Thoracic aorta (tissue), 2 donors: ENCODE results near the gene PCDHB14. TPM values are rescaled to one million over a fixed set of nuclear protein-coding genes. Genes with fewer than 3 reads are reported as not detected.
A peak's percentile ranks its signal among the peaks of the same experiment; 100 is the strongest.

Experiments
- ATAC-seq: fragments of 150-250 bp; one replicate; pipeline ENCODE4 v1.8.0; 2017; ENCODE audit warnings: low read depth; ENCODE audit not compliant: insufficient number of reproducible peaks, low FRiP score
- DNase-seq: peaks from one replicate; pipeline ENCODE4 v3.0.0-alpha.2; 2020; ENCODE audit warnings: low spot score
- H3K27ac ChIP-seq, 2 donors: fragments of 200-600 bp; sonication (generic); 1 replicate in 1 of 2; 2 replicates in 1 of 2; pipeline ENCODE4 v1.5.1; 2016; ENCODE audit warnings: mild to moderate bottlenecking in 2 of 2, moderate library complexity in 2 of 2
- H3K27me3 ChIP-seq: fragments of 200-600 bp; sonication (generic); replicated peaks from 2 replicates; pipeline ENCODE4 v1.6.0; 2016; ENCODE audit warnings: mild to moderate bottlenecking; ENCODE audit not compliant: insufficient read depth
- H3K36me3 ChIP-seq: fragments of 200-600 bp; sonication (generic); one replicate; pipeline ENCODE4 v1.5.1; 2016
- H3K4me1 ChIP-seq, 2 donors: fragments of 200-600 bp; sonication (generic); 1 replicate in 1 of 2; 2 replicates in 1 of 2; pipeline versions ENCODE4 v1.5.1 to v1.6.0; 2016; ENCODE audit warnings: low read depth in 2 of 2, mild to moderate bottlenecking in 1 of 2; ENCODE audit not compliant: control insufficient read depth in 1 of 2
- H3K4me3 ChIP-seq: fragments of 200-600 bp; sonication (generic); 2 replicates; pipeline ENCODE4 v1.5.1; 2016; ENCODE audit warnings: mild to moderate bottlenecking
- H3K9me3 ChIP-seq: fragments of 200-600 bp; sonication (generic); 2 replicates; pipeline ENCODE4 v1.5.1; 2016
- CTCF ChIP-seq: fragments of 200-600 bp; sonication (generic); IDR thresholded peaks from one replicate; pipeline ENCODE4 v1.5.1; 2019; ENCODE audit warnings: antibody characterized with exemption
- total RNA-seq, 2 donors: library from RNA; depleted of rRNA; stranded (reverse); fragments of >200 nt; gene quantifications; one replicate each; pipeline versions ENCODE4 v1.1.0 to v1.2.3, GENCODE V29; 2016

Gene PCDHB14
- total RNA-seq, 2 donors from 2014 or later, result 10.2 to 14.6 TPM

DNA sequence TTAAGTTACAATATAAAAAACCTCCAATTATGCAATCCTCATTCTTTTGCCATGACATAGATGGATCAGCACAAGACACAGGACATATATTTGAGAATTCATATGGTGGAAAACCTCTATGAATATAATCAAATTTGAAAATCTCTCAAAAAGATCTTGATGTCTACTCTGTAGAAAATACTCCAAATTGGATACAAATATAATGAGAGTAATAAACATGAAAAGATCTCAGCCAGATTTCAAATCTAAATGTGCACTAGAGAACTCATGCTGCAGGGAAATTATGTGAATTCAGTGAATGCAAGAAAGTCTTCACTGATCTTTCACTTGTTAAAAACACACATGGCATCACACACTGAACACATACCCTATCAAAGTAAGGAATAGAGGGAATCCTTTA is 35.8 kb downstream of the PCDHB14 start:
- DNase-seq, result no peak
- peaks cover 100% of the 10 kb centered on the region for H3K9me3 ChIP-seq
- TF ChIP-seq CTCF, result no peak
- H3K4me1 ChIP-seq, result no peaks in the 10 kb centered on the region
- H3K36me3 ChIP-seq, result peaks cover 8% of the 10 kb centered on the region
- no peak for ATAC-seq
- no peaks in the 10 kb centered on the region for H3K27me3 ChIP-seq
- no peak overlapping the region for H3K27ac ChIP-seq
- no peak overlapping the region for H3K4me3 ChIP-seq

DNA sequence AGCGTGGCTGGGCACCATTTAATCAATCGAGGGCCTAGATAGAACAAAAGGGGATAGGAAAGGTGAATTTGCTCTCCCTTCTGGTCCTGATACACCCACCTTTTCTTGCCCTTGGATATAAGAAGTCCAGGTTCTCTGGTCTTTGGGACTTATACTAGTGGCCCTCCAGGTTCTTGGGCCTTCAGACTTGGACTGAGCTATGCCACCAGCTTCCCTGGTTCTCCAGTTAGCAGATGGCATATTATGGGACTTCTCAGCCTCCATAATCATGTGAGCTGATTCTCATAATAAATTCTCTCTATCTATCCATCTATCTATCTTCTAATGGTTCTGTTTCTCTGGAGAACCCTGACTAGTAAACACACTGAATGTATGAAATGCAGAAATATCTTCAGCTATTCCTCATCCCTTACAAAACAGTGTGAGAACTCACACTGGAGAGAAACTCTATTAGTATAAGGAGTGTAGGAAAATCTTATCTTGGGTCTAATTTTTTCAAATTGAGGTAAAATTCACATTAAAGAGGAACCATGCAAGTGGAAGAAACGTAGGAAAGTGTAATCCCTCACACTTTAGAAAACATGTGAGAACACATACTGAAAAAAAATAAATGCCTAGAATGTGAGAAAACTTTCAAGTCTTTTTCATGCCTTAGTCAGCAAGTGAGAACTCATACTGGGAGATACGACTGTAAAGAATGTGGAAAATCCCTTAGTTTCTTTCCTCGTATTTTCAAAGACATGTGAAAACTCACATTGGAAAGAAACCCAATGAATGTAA is 37.5 kb downstream of the PCDHB14 start:
- DNase-seq (no peak), ATAC-seq (no peak)
- Histone ChIP-seq H3K4me3 (peak overlapping the region; percentile 19), H3K27ac (no peak overlapping the region), H3K4me1 (no peaks in the 10 kb centered on the region), H3K9me3 (peaks cover 100% of the 10 kb centered on the region), H3K27me3 (no peaks in the 10 kb centered on the region), H3K36me3 (peaks cover 8% of the 10 kb centered on the region)
- TF ChIP-seq CTCF, result no peak

DNA sequence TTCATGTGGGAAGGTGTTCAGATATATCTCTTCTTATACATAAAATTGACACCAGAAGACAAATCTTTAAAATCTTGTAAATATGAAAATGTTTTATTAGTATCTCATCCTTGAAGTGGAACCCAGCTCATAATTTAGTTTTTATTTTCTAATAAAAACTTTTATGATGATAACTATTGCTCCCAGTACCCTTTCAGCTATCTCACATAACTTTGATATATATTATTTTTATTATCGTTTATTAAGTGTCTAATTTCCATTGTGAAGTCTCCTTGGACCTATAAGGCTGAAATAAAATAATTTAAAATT is 38.0 kb downstream of the PCDHB14 start:
- TF ChIP-seq CTCF, result no peak
- H3K36me3 ChIP-seq, result peaks cover 8% of the 10 kb centered on the region
- H3K4me1 ChIP-seq, result no peaks in the 10 kb centered on the region
- H3K9me3 ChIP-seq, result peaks cover 100% of the 10 kb centered on the region
- H3K27ac ChIP-seq, result no peak overlapping the region
- H3K27me3 ChIP-seq, result no peaks in the 10 kb centered on the region
- DNase-seq, result no peak
- ATAC-seq, result no peak
- H3K4me3 ChIP-seq, result no peak overlapping the region

GRCh38 chr5:141269195-141269594 is 46.1 kb downstream of the PCDHB14 start:
- Histone ChIP-seq H3K4me1 (no peaks in the 10 kb centered on the region), H3K36me3 (no peaks in the 10 kb centered on the region), H3K27me3 (no peaks in the 10 kb centered on the region), H3K9me3 (peaks cover 97% of the 10 kb centered on the region), H3K27ac (no peak overlapping the region), H3K4me3 (no peak overlapping the region)
- DNase-seq (no peak), ATAC-seq (no peak)
- no peak for TF ChIP-seq CTCF

DNA sequence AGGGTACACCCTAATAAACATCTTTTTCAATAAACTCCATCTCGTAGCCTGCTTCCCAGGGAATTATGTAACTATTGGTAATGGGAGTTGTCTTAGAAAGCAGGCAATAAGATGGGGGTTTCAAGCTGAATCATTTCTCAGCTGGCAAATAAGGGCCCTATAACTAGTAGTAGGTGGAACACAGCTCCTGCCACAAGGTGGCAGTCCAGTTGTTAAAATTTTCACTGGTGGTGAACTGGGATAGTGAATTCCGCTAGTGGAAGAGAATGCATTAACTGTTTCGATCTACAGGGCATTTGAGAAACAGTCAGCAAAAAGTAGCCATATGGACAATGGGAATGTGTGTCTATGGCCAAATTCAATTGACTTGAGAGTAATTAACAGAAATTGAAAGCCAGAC is 49.8 kb downstream of the PCDHB14 start:
- DNase-seq (no peak), ATAC-seq (no peak)
- Histone ChIP-seq H3K4me1 (no peaks in the 10 kb centered on the region), H3K27me3 (no peaks in the 10 kb centered on the region), H3K9me3 (peaks cover 92% of the 10 kb centered on the region), H3K36me3 (no peaks in the 10 kb centered on the region), H3K4me3 (no peak overlapping the region), H3K27ac (no peak overlapping the region)
- no peak for TF ChIP-seq CTCF

Other genes starting within 250 kb of the PCDHB14 start
- not detected for gene PCDHB1, start 172.0 kb upstream of the PCDHB14 start, total RNA-seq
- 1 to 10 TPM; 2.3 to 4.6 TPM for gene PCDHB2, start 128.7 kb upstream of the PCDHB14 start, total RNA-seq
- 1 to 10 TPM; 2.3 to 3.7 TPM for gene PCDHB3, start 122.9 kb upstream of the PCDHB14 start, total RNA-seq
- gene PCDHB4, start 101.5 kb upstream of the PCDHB14 start, total RNA-seq, result 10 to 100 TPM in 1 of 2 donors, 1 to 10 TPM in 1; 2.8 to 14.5 TPM
- 10 to 100 TPM in 1 of 2 donors, 1 to 10 TPM in 1; 4.8 to 11.0 TPM for gene PCDHB5, start 88.1 kb upstream of the PCDHB14 start, total RNA-seq
- gene PCDHB6, start 73.3 kb upstream of the PCDHB14 start, total RNA-seq, result 1 to 10 TPM; 3.2 to 3.8 TPM
- gene PCDHB7, start 50.7 kb upstream of the PCDHB14 start, total RNA-seq, result 1 to 10 TPM; 4.2 to 7.1 TPM
- gene PCDHB8, start 45.6 kb upstream of the PCDHB14 start, total RNA-seq, result 1 to 10 TPM in 1 of 2 donors, under 1 TPM in 1; 0.95 to 1.7 TPM
- gene PCDHB16, start 41.0 kb upstream of the PCDHB14 start, total RNA-seq, result 10 to 100 TPM in 1 of 2 donors, 1 to 10 TPM in 1; 9.1 to 11.6 TPM
- gene PCDHB9, start 36.2 kb upstream of the PCDHB14 start, total RNA-seq, result 1 to 10 TPM; 4.2 to 9.6 TPM
- 1 to 10 TPM; 6.1 to 9.1 TPM for gene PCDHB10, start 31.0 kb upstream of the PCDHB14 start, total RNA-seq
- gene PCDHB11, start 23.7 kb upstream of the PCDHB14 start, total RNA-seq, result 10 to 100 TPM in 1 of 2 donors, 1 to 10 TPM in 1; 6.0 to 10.6 TPM
- 1 to 10 TPM; 7.3 to 7.4 TPM for gene PCDHB12, start 14.6 kb upstream of the PCDHB14 start, total RNA-seq
- gene PCDHB13, start 9.4 kb upstream of the PCDHB14 start, total RNA-seq, result 10 to 100 TPM in 1 of 2 donors, 1 to 10 TPM in 1; 8.0 to 16.1 TPM
- gene PCDHB15, start 22.1 kb downstream of the PCDHB14 start, total RNA-seq, result 10 to 100 TPM in 1 of 2 donors, 1 to 10 TPM in 1; 6.1 to 10.7 TPM
- gene SLC25A2, start 80.7 kb downstream of the PCDHB14 start, total RNA-seq, result 1 to 10 TPM; 2.0 to 3.5 TPM
- 10 to 100 TPM; 35.9 to 56.1 TPM for gene TAF7, start 97.4 kb downstream of the PCDHB14 start, total RNA-seq
- 1 to 10 TPM in 1 of 2 donors, under 1 TPM in 1; 0.41 to 2.8 TPM for gene PCDHGA1, start 107.2 kb downstream of the PCDHB14 start, total RNA-seq
- 10 to 100 TPM in 1 of 2 donors, 1 to 10 TPM in 1; 8.5 to 13.8 TPM for gene PCDHGA2, start 115.4 kb downstream of the PCDHB14 start, total RNA-seq
- gene PCDHGA3, start 120.5 kb downstream of the PCDHB14 start, total RNA-seq, result 1 to 10 TPM; 5.3 to 9.1 TPM
- gene PCDHGB1, start 126.8 kb downstream of the PCDHB14 start, total RNA-seq, result 10 to 100 TPM in 1 of 2 donors, 1 to 10 TPM in 1; 6.8 to 11.4 TPM
- 10 to 100 TPM; 11.4 TPM for gene PCDHGA4, start 131.7 kb downstream of the PCDHB14 start, total RNA-seq
- 10 to 100 TPM in 1 of 2 donors, 1 to 10 TPM in 1; 9.7 to 13.4 TPM for gene PCDHGB2, start 136.7 kb downstream of the PCDHB14 start, total RNA-seq
- 10 to 100 TPM in 1 of 2 donors, 1 to 10 TPM in 1; 9.5 to 12.5 TPM for gene PCDHGA5, start 140.8 kb downstream of the PCDHB14 start, total RNA-seq
- gene PCDHGB3, start 146.9 kb downstream of the PCDHB14 start, total RNA-seq, result 10 to 100 TPM; 11.2 to 15.4 TPM
- 10 to 100 TPM; 12.0 to 13.1 TPM for gene PCDHGA6, start 150.5 kb downstream of the PCDHB14 start, total RNA-seq
- gene PCDHGA7, start 159.4 kb downstream of the PCDHB14 start, total RNA-seq, result 10 to 100 TPM; 11.9 to 12.2 TPM
- gene PCDHGB4, start 164.4 kb downstream of the PCDHB14 start, total RNA-seq, result 10 to 100 TPM; 11.6 to 18.1 TPM
- gene PCDHGA8, start 169.3 kb downstream of the PCDHB14 start, total RNA-seq, result 10 to 100 TPM in 1 of 2 donors, 1 to 10 TPM in 1; 7.5 to 13.9 TPM
- 10 to 100 TPM; 20.8 to 26.3 TPM for gene PCDHGB5, start 174.6 kb downstream of the PCDHB14 start, total RNA-seq
- 10 to 100 TPM; 12.0 to 18.6 TPM for gene PCDHGA9, start 179.4 kb downstream of the PCDHB14 start, total RNA-seq
- gene PCDHGB6, start 184.7 kb downstream of the PCDHB14 start, total RNA-seq, result 10 to 100 TPM in 1 of 2 donors, 1 to 10 TPM in 1; 9.5 to 17.2 TPM
- gene PCDHGA10, start 189.6 kb downstream of the PCDHB14 start, total RNA-seq, result 10 to 100 TPM; 11.1 to 14.4 TPM
- gene PCDHGB7, start 194.3 kb downstream of the PCDHB14 start, total RNA-seq, result 10 to 100 TPM; 18.0 to 28.1 TPM
- 10 to 100 TPM; 10.4 to 11.6 TPM for gene PCDHGA11, start 197.7 kb downstream of the PCDHB14 start, total RNA-seq
- gene PCDHGA12, start 207.2 kb downstream of the PCDHB14 start, total RNA-seq, result 10 to 100 TPM; 16.2 to 26.0 TPM